GM21825 (cell line): ENCODE measurements around the gene RPRD2.
"Not testable (repeated sequence)": the region's sequence is repeated elsewhere in the genome, so short reads cannot be mapped to it uniquely, and the experiment has no call there.

ENCODE experiments used
- ATAC-seq: cut with Tn5 transposase; IDR thresholded peaks from one replicate; pipeline ENCODE4 v1.9.1; 2021; ENCODE audit warnings: mild to moderate bottlenecking, moderate library complexity; ENCODE audit not compliant: unreplicated experiment

Gene RPRD2

GRCh38 chr1:150388241-150388640 lies 24.3 kb downstream of the RPRD2 start:
- no peak for ATAC-seq

- no peak for ATAC-seq
Measured at GRCh38 chr1:150389650-150390049, 25.7 kb downstream of the RPRD2 start.

- ATAC-seq = no peak
Measured at GRCh38 chr1:150392627-150393026, 28.7 kb downstream of the RPRD2 start.

GRCh38 chr1:150395115-150395514 lies 31.2 kb downstream of the RPRD2 start:
- ATAC-seq = not testable (repeated sequence)

- no peak for ATAC-seq
Measured at GRCh38 chr1:150397392-150398032, 33.6 kb downstream of the RPRD2 start.

- ATAC-seq = no peak
Measured at GRCh38 chr1:150404465-150404864, 40.5 kb downstream of the RPRD2 start.

GRCh38 chr1:150405660-150406059 lies 41.7 kb downstream of the RPRD2 start:
- no peak for ATAC-seq

- ATAC-seq = no peak
Measured at GRCh38 chr1:150406483-150406882, 42.5 kb downstream of the RPRD2 start.

GRCh38 chr1:150407330-150407729 lies 43.4 kb downstream of the RPRD2 start:
- ATAC-seq = no peak

- no peak for ATAC-seq
Measured at GRCh38 chr1:150408800-150409199, 44.9 kb downstream of the RPRD2 start.

- no peak for ATAC-seq
Measured at GRCh38 chr1:150409504-150410362, 45.8 kb downstream of the RPRD2 start.

- no peak for ATAC-seq
Measured at GRCh38 chr1:150410582-150411101, 46.7 kb downstream of the RPRD2 start.

GRCh38 chr1:150414592-150414991 lies 50.6 kb downstream of the RPRD2 start:
- no peak for ATAC-seq

GRCh38 chr1:150415800-150416199 lies 51.9 kb downstream of the RPRD2 start:
- ATAC-seq = no peak

- ATAC-seq = no peak
Measured at GRCh38 chr1:150420560-150421265, 56.8 kb downstream of the RPRD2 start.

- ATAC-seq = no peak
Measured at GRCh38 chr1:150422541-150422940, 58.6 kb downstream of the RPRD2 start.

- ATAC-seq = no peak
Measured at GRCh38 chr1:150429805-150430204, 65.9 kb downstream of the RPRD2 start.

- ATAC-seq = no peak
Measured at GRCh38 chr1:150441121-150441520, 77.2 kb downstream of the RPRD2 start.

- no peak for ATAC-seq
Measured at GRCh38 chr1:150444232-150444631, 80.3 kb downstream of the RPRD2 start.

GRCh38 chr1:150456146-150456647 lies 92.2 kb downstream of the RPRD2 start:
- ATAC-seq = no peak

GRCh38 chr1:150464422-150464826 lies 100.5 kb downstream of the RPRD2 start:
- no peak for ATAC-seq
